GM23248 (cell line): ENCODE data around the gene PAX6.

Experiments
- EZH2 ChIP-seq: fragments of 200-600 bp; sonication (generic); IDR thresholded peaks from 2 replicates; pipeline ENCODE4 v1.6.1; 2018; ENCODE audit warnings: antibody characterized with exemption, mild to moderate bottlenecking; ENCODE audit not compliant: insufficient read depth, poor library complexity, severe bottlenecking
- EZH2phosphoT487 ChIP-seq: fragments of 200-600 bp; sonication (generic); IDR thresholded peaks from 2 replicates; pipeline ENCODE4 v1.6.1; 2018; ENCODE audit warnings: antibody characterized with exemption, moderate library complexity, mild to moderate bottlenecking, low read depth; ENCODE audit not compliant: insufficient read depth

- TF ChIP-seq EZH2 (no peak), EZH2phosphoT487 (no peak)
Observed at GRCh38 chr11:31821235-31821764, 10.2 kb upstream of the PAX6 start.
